HG03045 (cell line): Measurements from ENCODE around the gene ELAVL2.

Experiments used
- ATAC-seq: cut with Tn5 transposase; IDR thresholded peaks from one replicate; pipeline ENCODE4 v1.9.1; 2021; ENCODE audit warnings: mild to moderate bottlenecking, moderate library complexity; ENCODE audit not compliant: unreplicated experiment

ELAVL2 gene

GRCh38 chr9:23826120-23826629 is at the start of gene ELAVL2:
Gene ELAVL2 (minus strand): TSS chr9:23826240. CDS start chr9:23762234, 64,006 bp downstream.
- ATAC-seq, result no peak

GRCh38 chr9:23858234-23858633 is 32.2 kb upstream of the ELAVL2 start:
- no peak for ATAC-seq

- ATAC-seq, result no peak
Measured at GRCh38 chr9:23855873-23856604, 30.0 kb upstream of the ELAVL2 start.

- ATAC-seq, result no peak
Measured at GRCh38 chr9:23850690-23851629, 24.9 kb upstream of the ELAVL2 start.

GRCh38 chr9:23850242-23850689 is 24.2 kb upstream of the ELAVL2 start:
- ATAC-seq, result no peak

- no peak for ATAC-seq
Measured at GRCh38 chr9:23849379-23850035, 23.5 kb upstream of the ELAVL2 start.

GRCh38 chr9:23842565-23843129 is 16.6 kb upstream of the ELAVL2 start:
- no peak for ATAC-seq

GRCh38 chr9:23841304-23841703 is 15.3 kb upstream of the ELAVL2 start:
- no peak for ATAC-seq

GRCh38 chr9:23837038-23837437 is 11.0 kb upstream of the ELAVL2 start:
- ATAC-seq, result no peak

- no peak for ATAC-seq
Measured at GRCh38 chr9:23830929-23831730, 5.1 kb upstream of the ELAVL2 start.

GRCh38 chr9:23830476-23830805 is 4.4 kb upstream of the ELAVL2 start:
- ATAC-seq, result no peak

GRCh38 chr9:23829580-23830475 is 3.8 kb upstream of the ELAVL2 start:
- no peak for ATAC-seq

GRCh38 chr9:23825700-23826099 is 340 bp downstream of the ELAVL2 start:
- no peak for ATAC-seq

- no peak for ATAC-seq
Measured at GRCh38 chr9:23824830-23825591, 1.0 kb downstream of the ELAVL2 start.

GRCh38 chr9:23823986-23824829 is 1.8 kb downstream of the ELAVL2 start:
- no peak for ATAC-seq

GRCh38 chr9:23823269-23823668 is 2.8 kb downstream of the ELAVL2 start:
- no peak for ATAC-seq
